Measurements from ENCODE around the gene TINAGL1. TPM values are rescaled to one million over a fixed set of nuclear protein-coding genes. Genes with fewer than 3 reads are reported as not detected.

Gene TINAGL1
- total and polyA plus RNA-seq, 2 of the 13 experiments (the other 11 are each of a cell fraction or from before 2014, with no cell fraction given) = 24.7 to 76.8 TPM

DNA sequence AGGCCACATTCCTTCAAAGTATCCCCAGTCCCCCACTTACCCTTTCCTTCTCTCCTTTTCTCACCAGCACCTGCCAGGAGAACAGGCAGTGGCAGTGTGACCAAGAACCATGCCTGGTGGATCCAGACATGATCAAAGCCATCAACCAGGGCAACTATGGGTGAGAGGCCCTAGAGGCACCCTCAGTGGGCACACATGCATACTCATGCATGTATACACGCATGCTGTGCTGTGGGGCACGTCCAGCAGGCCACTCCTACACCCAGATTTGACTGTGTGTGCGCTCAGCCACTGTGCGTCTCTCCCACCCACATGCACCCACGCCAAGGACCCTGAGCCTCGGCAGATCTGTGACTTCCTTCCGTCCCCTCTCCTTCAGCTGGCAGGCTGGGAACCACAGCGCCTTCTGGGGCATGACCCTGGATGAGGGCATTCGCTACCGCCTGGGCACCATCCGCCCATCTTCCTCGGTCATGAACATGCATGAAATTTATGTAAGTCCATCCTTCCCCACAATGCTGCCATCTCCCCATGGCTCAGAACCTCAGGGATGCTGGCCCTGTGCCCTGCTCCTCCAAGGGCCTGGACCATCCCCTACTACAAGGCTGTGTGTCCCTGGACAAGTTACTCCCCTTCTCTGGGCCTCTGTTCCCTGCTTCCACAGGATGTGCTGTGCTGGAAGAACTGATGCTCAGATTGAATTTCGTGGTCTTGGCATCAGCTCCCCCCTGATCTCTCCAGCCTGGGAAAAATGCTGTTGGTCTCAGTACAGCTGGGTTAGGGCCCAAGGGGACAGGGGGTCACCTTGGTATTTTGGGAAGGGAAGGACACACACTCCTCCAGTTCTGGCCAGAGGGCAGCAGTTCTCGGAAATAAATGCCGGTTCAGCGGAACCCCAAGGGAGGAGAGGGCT is 7.0 kb downstream of the TINAGL1 start:
- Histone ChIP-seq H3K4me3 (replicated peaks in 1 of 3; ENCODE audit: insufficient read depth in 1 of 3, low read depth in 2 of 3, low read length in 3 of 3) (no peak overlapping the region), H3K9ac (ENCODE audit: insufficient read depth, low read depth, low read length) (no peak overlapping the region; the same call in 1 of the 2 replicates), H3K27ac (ENCODE audit: extremely low read length, insufficient read depth, low read length) (no peak overlapping the region), H2AFZ (ENCODE audit: low read length) (no peak overlapping the region), H3K36me3 (replicated peaks in 1 of 2; ENCODE audit: control insufficient read depth in 1 of 2, insufficient read depth in 2 of 2, low read length in 2 of 2) (peaks cover 7 to 22% of the 10 kb centered on the region in 2 experiments; a peak in 4 of 5 replicates), H3K4me2 (ENCODE audit: low read depth, low read length) (peak overlapping the region; percentile 1; the same call in 1 of the 2 replicates), H3K9me3 (ENCODE audit: low read length) (no peaks in the 10 kb centered on the region), H3K4me1 (ENCODE audit: insufficient read depth, low read length) (peaks cover 56% of the 10 kb centered on the region), H3K79me2 (ENCODE audit: insufficient read depth, low read length) (peaks cover 4% of the 10 kb centered on the region), H3K27me3 (ENCODE audit: control insufficient read depth in 1 of 2, insufficient read depth in 2 of 2, low read length in 2 of 2) (no peaks in the 10 kb centered on the region), H4K20me1 (ENCODE audit: insufficient read depth, low read length) (0 out of 2 replicates have a peak, but pooled peaks cover 2% of the 10 kb centered on the region)
- no TSS peak for BruUV-seq (replicated peaks)
- POLR2A ChIA-PET = interaction anchor here (0.8 to 2.4 kb wide), 4 partner anchors 8 to 60 kb away, joined by 3 to 22 read pairs (median 4); partner anchors contain the start of gene TINAGL1
- WGBS (ENCODE audit: low lambda C conversion rate) = 94% methylated on average over 15 of the region's 16 CpGs
- TF ChIP-seq ZNF598 (CRISPR knock-in tag; IDR thresholded peaks at IDR 0.05; ENCODE audit: borderline replicate concordance) (0 out of 2 replicates have a peak, but pooled peaks have one; percentile 22), ZNF768 (CRISPR knock-in tag; IDR thresholded peaks at IDR 0.05) (peak; percentile 92), ZSCAN21 (CRISPR knock-in tag; IDR thresholded peaks at IDR 0.05; ENCODE audit: borderline replicate concordance) (0 out of 2 replicates have a peak, but pooled peaks have one; percentile 2), ARNT2 (CRISPR knock-in tag; IDR thresholded peaks at IDR 0.05; ENCODE audit: low read depth) (no peak)
- TF ChIP-seq, protein P1, sequence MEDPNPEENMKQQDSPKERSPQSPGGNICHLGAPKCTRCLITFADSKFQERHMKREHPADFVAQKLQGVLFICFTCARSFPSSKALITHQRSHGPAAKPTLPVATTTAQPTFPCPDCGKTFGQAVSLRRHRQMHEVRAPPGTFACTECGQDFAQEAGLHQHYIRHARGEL (CRISPR knock-in tag; IDR thresholded peaks at IDR 0.05) = 0 out of 2 replicates have a peak, but pooled peaks have one; percentile 28
- intact Hi-C loops (cut with micrococcal nuclease; ENCODE audit: unreplicated experiment) (no loop called here), in situ Hi-C loops (cut with HindIII; ENCODE audit: extremely low pct_ligation_motif_present, low pct_unique_long_range_greater_than_20kb) (no loop called here)
- FAIRE-seq (no peak), ATAC-seq (no peak), DNase-seq (ENCODE audit: low spot score) (no peak)
- CTCF ChIA-PET (ENCODE audit: low intra/inter-chr PET ratio, low total read pairs) = no interaction called here

All from HepG2 (cell line).